Neural progenitor cell (in vitro differentiated cells): ENCODE measurements around the gene CLEC9A. TPM values are rescaled to one million over a fixed set of nuclear protein-coding genes. Genes with fewer than 3 reads are reported as not detected.

Source experiments
- DNase-seq: peaks from one replicate; pipeline ENCODE4 v3.0.0-alpha.2; 2016; ENCODE audit warnings: low spot score
- H2AFZ ChIP-seq: fragments of 200-600 bp; sonication (generic); replicated peaks from 2 replicates; pipeline ENCODE4 v1.6.1; 2016; ENCODE audit warnings: antibody characterized with exemption
- H3F3A ChIP-seq: fragments of 200-600 bp; sonication (generic); 2 replicates; pipeline ENCODE4 v1.6.1; 2016; ENCODE audit warnings: antibody characterized with exemption, low read depth
- H3K27ac ChIP-seq: fragments of 200-600 bp; sonication (generic); 2 replicates; pipeline ENCODE4 v1.5.1; 2016; ENCODE audit warnings: mild to moderate bottlenecking
- H3K27me3 ChIP-seq: fragments of 200-600 bp; sonication (generic); 2 replicates; pipeline ENCODE4 v1.6.1; 2016; ENCODE audit warnings: mild to moderate bottlenecking, moderate library complexity
- H3K36me3 ChIP-seq: fragments of 200-600 bp; sonication (generic); 2 replicates; pipeline ENCODE4 v1.5.1; 2016
- H3K4me1 ChIP-seq: fragments of 200-600 bp; sonication (generic); 2 replicates; pipeline ENCODE4 v1.6.1; 2016; ENCODE audit warnings: mixed run types
- H3K4me2 ChIP-seq: fragments of 200-600 bp; sonication (generic); 2 replicates; pipeline ENCODE4 v1.6.1; 2016
- H3K4me3 ChIP-seq: fragments of 200-600 bp; sonication (generic); 2 replicates; pipeline ENCODE4 v1.5.1; 2016
- H3K79me2 ChIP-seq: fragments of 200-600 bp; sonication (generic); 2 replicates; pipeline ENCODE4 v1.6.1; 2016; ENCODE audit warnings: low read depth
- H3K9ac ChIP-seq: fragments of 200-600 bp; sonication (generic); 2 replicates; pipeline ENCODE4 v1.6.1; 2016
- H3K9me3 ChIP-seq: fragments of 200-600 bp; sonication (generic); 2 replicates; pipeline ENCODE4 v1.5.1; 2016; ENCODE audit warnings: low read depth
- H4K20me1 ChIP-seq: fragments of 200-600 bp; sonication (generic); 2 replicates; pipeline ENCODE4 v1.6.1; 2016; ENCODE audit warnings: low read depth
- H3K27ac Mint-ChIP-seq: 3 replicates; pipeline ENCODE4 v1.8.0; 2021; ENCODE audit warnings: mixed read lengths
- H3K27me3 Mint-ChIP-seq: 2 replicates; pipeline ENCODE4 v1.8.0; 2022; ENCODE audit warnings: low read depth, mild to moderate bottlenecking, inconsistent platforms, moderate library complexity, mixed read lengths; ENCODE audit not compliant: insufficient read depth
- H3K36me3 Mint-ChIP-seq: 3 replicates; pipeline ENCODE4 v1.8.0; 2021; ENCODE audit warnings: mixed read lengths
- H3K4me1 Mint-ChIP-seq: 3 replicates; pipeline ENCODE4 v1.8.0; 2021; ENCODE audit warnings: mixed read lengths
- H3K4me3 Mint-ChIP-seq: 3 replicates; pipeline ENCODE4 v1.8.0; 2021; ENCODE audit warnings: mild to moderate bottlenecking, moderate library complexity, mixed read lengths
- H3K9me3 Mint-ChIP-seq: 3 replicates; pipeline ENCODE4 v1.8.0; 2020; ENCODE audit warnings: mixed read lengths
- CTCF ChIP-seq: fragments of 200-600 bp; sonication (generic); IDR thresholded peaks from 2 replicates; pipeline ENCODE4 v1.5.1; 2017; ENCODE audit warnings: antibody characterized with exemption, mild to moderate bottlenecking
- EZH2 ChIP-seq: fragments of 200-600 bp; sonication (generic); IDR thresholded peaks from 2 replicates; pipeline ENCODE4 v1.6.1; 2017; ENCODE audit warnings: antibody characterized with exemption, mild to moderate bottlenecking, moderate library complexity
- EZH2phosphoT487 ChIP-seq: fragments of 200-600 bp; sonication (generic); IDR thresholded peaks from 2 replicates; pipeline ENCODE4 v1.6.1; 2017; ENCODE audit warnings: antibody characterized with exemption
- total RNA-seq: library from RNA; depleted of rRNA; stranded (reverse); fragments of >200 nt; gene quantifications from 2 replicates; pipeline ENCODE4 v1.2.3, GENCODE V29; 2015; ENCODE audit warnings: low replicate concordance

The CLEC9A gene
- total RNA-seq, 1 donor from 2014 or later: not detected

- no peaks in the 10 kb centered on the region for H3K4me1 Mint-ChIP-seq
- H3K27ac Mint-ChIP-seq: no peak within 1 kb of the TSS
- H3K9me3 Mint-ChIP-seq: no peaks in the 10 kb centered on the region
Measured at GRCh38 chr12:9999016-9999415, 31.5 kb upstream of the CLEC9A start, which contains the start of gene CLEC1B. TSS of gene CLEC1B (minus strand) at chr12:9999121. CDS start at chr12:9999100, 21 bp downstream.

GRCh38 chr12:10001171-10001776 is 29.2 kb upstream of the CLEC9A start:
- H3K36me3 Mint-ChIP-seq: no peaks in the 10 kb centered on the region
- Histone ChIP-seq H3K4me3 (no peak overlapping the region), H4K20me1 (no peaks in the 10 kb centered on the region), H2AFZ (no peak overlapping the region), H3K4me1 (no peaks in the 10 kb centered on the region), H3K9ac (no peak overlapping the region), H3K36me3 (no peaks in the 10 kb centered on the region), H3K27ac (no peak overlapping the region), H3K79me2 (no peaks in the 10 kb centered on the region), H3K4me2 (no peak overlapping the region), H3F3A (no peaks in the 10 kb centered on the region), H3K27me3 (no peaks in the 10 kb centered on the region), H3K9me3 (no peaks in the 10 kb centered on the region)
- H3K4me1 Mint-ChIP-seq: no peaks in the 10 kb centered on the region
- H3K27me3 Mint-ChIP-seq: no peaks in the 10 kb centered on the region
- no peaks in the 10 kb centered on the region for H3K9me3 Mint-ChIP-seq
- no peak overlapping the region for H3K27ac Mint-ChIP-seq
- no peak overlapping the region for H3K4me3 Mint-ChIP-seq
- no peak for TF ChIP-seq EZH2
- no peak for TF ChIP-seq EZH2phosphoT487
- TF ChIP-seq CTCF: no peak
- no peak for DNase-seq

More at GRCh38 chr12:9999016-9999415, 31.5 kb upstream of the CLEC9A start, which contains the start of gene CLEC1B:
- H3K4me1 ChIP-seq: no peaks in the 10 kb centered on the region
- H3K9me3 ChIP-seq: no peaks in the 10 kb centered on the region
- no peak within 1 kb of the TSS for H3K4me2 ChIP-seq
- no peaks in the 10 kb centered on the region for H3K36me3 ChIP-seq
- H3K36me3 Mint-ChIP-seq: no peaks in the 10 kb centered on the region
- no peaks in the 10 kb centered on the region for H3F3A ChIP-seq
- DNase-seq: no peak
- no peak for TF ChIP-seq EZH2
- no peaks in the 10 kb centered on the region for H3K79me2 ChIP-seq
- H3K27me3 ChIP-seq: no peaks in the 10 kb centered on the region
- H2AFZ ChIP-seq: no peak within 1 kb of the TSS
- no peaks in the 10 kb centered on the region for H4K20me1 ChIP-seq
- no peaks in the 10 kb centered on the region for H3K27me3 Mint-ChIP-seq
- no peak within 1 kb of the TSS for H3K9ac ChIP-seq
- no peak within 1 kb of the TSS for H3K4me3 ChIP-seq
- no peak within 1 kb of the TSS for H3K27ac ChIP-seq
- no peak within 1 kb of the TSS for H3K4me3 Mint-ChIP-seq

- H3K27ac Mint-ChIP-seq: no peak overlapping the region
- no peak overlapping the region for H3K4me3 ChIP-seq
- no peaks in the 10 kb centered on the region for H3K36me3 ChIP-seq
- H3K9ac ChIP-seq: no peak overlapping the region
- no peaks in the 10 kb centered on the region for H3K27me3 ChIP-seq
- H3K4me1 ChIP-seq: no peaks in the 10 kb centered on the region
- no peaks in the 10 kb centered on the region for H3K9me3 ChIP-seq
- H3K9me3 Mint-ChIP-seq: no peaks in the 10 kb centered on the region
- no peak overlapping the region for H3K4me3 Mint-ChIP-seq
- no peaks in the 10 kb centered on the region for H3K36me3 Mint-ChIP-seq
- no peak for DNase-seq
- H3K4me2 ChIP-seq: no peak overlapping the region
- TF ChIP-seq EZH2: no peak
- no peak for TF ChIP-seq CTCF
- no peak for TF ChIP-seq EZH2phosphoT487
- no peaks in the 10 kb centered on the region for H3F3A ChIP-seq
- peaks cover 5% of the 10 kb centered on the region for H3K4me1 Mint-ChIP-seq
- H3K27me3 Mint-ChIP-seq: no peaks in the 10 kb centered on the region
- H3K27ac ChIP-seq: no peak overlapping the region
- H2AFZ ChIP-seq: no peak overlapping the region
- H4K20me1 ChIP-seq: no peaks in the 10 kb centered on the region
- H3K79me2 ChIP-seq: no peaks in the 10 kb centered on the region
Measured at GRCh38 chr12:10012630-10013330, 17.7 kb upstream of the CLEC9A start.

- no peak overlapping the region for H3K9ac ChIP-seq
- Mint-ChIP-seq H3K27me3 (no peaks in the 10 kb centered on the region), H3K4me1 (peaks cover 5% of the 10 kb centered on the region), H3K4me3 (no peak overlapping the region), H3K9me3 (no peaks in the 10 kb centered on the region), H3K36me3 (no peaks in the 10 kb centered on the region), H3K27ac (no peak overlapping the region)
- no peaks in the 10 kb centered on the region for H3F3A ChIP-seq
- no peak overlapping the region for H3K4me3 ChIP-seq
- no peak for DNase-seq
- TF ChIP-seq EZH2phosphoT487 (no peak), EZH2 (no peak), CTCF (no peak)
- H3K4me2 ChIP-seq: no peak overlapping the region
- H2AFZ ChIP-seq: no peak overlapping the region
- H3K4me1 ChIP-seq: no peaks in the 10 kb centered on the region
- no peaks in the 10 kb centered on the region for H4K20me1 ChIP-seq
- no peaks in the 10 kb centered on the region for H3K36me3 ChIP-seq
- H3K27ac ChIP-seq: no peak overlapping the region
- no peaks in the 10 kb centered on the region for H3K79me2 ChIP-seq
- no peaks in the 10 kb centered on the region for H3K27me3 ChIP-seq
- H3K9me3 ChIP-seq: no peaks in the 10 kb centered on the region
Measured at GRCh38 chr12:10015450-10015849, 15.0 kb upstream of the CLEC9A start.
